Right atrium auricular region (tissue), 2 donors: ENCODE results near the gene SARDH. TPM values are rescaled to one million over a fixed set of nuclear protein-coding genes. Genes with fewer than 3 reads are reported as not detected.

Source experiments
- DNase-seq: peaks from one replicate; pipeline ENCODE4 v3.0.0-alpha.2; 2019; ENCODE audit warnings: low spot score
- H3K27ac ChIP-seq, 2 donors: fragments of 200-600 bp; sonication (generic); 1 replicate in 1 of 2; 2 replicates in 1 of 2; pipeline ENCODE4 v1.5.1; 2016 to 2019
- H3K27me3 ChIP-seq, 2 donors: fragments of 200-600 bp; sonication (generic); one replicate each; pipeline versions ENCODE4 v1.5.1 to v1.6.0; 2017 to 2019
- H3K36me3 ChIP-seq: fragments of 200-600 bp; sonication (generic); one replicate; pipeline ENCODE4 v1.5.1; 2016
- H3K4me1 ChIP-seq, 2 donors: fragments of 200-600 bp; sonication (generic); one replicate each; pipeline versions ENCODE4 v1.5.1 to v1.6.0; 2017 to 2019
- H3K4me3 ChIP-seq, 2 donors: fragments of 200-600 bp; sonication (generic); 1 replicate in 1 of 2; 2 replicates in 1 of 2; pipeline ENCODE4 v1.5.1; 2017 to 2019; ENCODE audit warnings: mild to moderate bottlenecking in 1 of 2, moderate library complexity in 1 of 2
- H3K9me3 ChIP-seq, 2 donors: fragments of 200-600 bp; sonication (generic); one replicate each; pipeline ENCODE4 v1.5.1; 2019
- total RNA-seq, 2 donors: library from RNA; depleted of rRNA; stranded (reverse); fragments of >200 nt; gene quantifications; one replicate each; pipeline ENCODE4 v1.1.0, GENCODE V29; 2016
- TF ChIP-seq, protein P1 (sequence below), 2 donors: fragments of 200-600 bp; sonication (generic); IDR thresholded peaks; one replicate each; pipeline ENCODE4 v1.5.1; 2019; ENCODE audit warnings: antibody characterized with exemption in 2 of 2

The SARDH gene
- total RNA-seq, 2 donors from 2014 or later = 0.63 to 0.94 TPM

DNA sequence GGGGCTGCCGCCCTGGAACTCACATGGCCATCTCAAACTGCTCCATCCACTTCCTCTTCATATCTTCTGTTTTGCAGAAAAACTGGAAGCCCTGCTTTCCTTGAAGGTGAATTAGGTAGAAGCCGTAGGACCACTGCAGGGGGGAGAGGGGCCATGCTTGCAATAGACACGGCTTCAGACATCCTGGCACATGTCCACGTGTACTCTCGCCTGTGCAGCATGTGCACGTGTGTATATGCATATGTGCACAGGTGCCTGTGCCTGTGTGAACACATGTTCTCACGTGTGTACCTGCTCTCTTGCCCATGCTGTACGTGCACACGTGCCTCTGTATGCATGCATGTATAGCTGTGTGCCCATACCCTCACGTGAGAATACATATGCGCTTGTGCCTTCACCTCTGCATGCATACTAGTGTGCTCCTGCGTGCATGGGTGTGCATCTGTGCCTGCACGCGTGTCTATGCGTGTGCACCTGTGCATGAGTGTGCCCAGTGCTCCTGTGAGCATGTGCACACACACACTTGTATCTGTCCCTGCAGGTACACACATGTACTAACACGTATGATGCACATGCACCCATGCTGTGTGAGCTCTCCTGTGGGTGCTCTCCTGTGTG, 47.7 kb upstream of the SARDH start:
- Histone ChIP-seq H3K9me3 (no peaks in the 10 kb centered on the region), H3K4me3 (no peak overlapping the region), H3K36me3 (no peaks in the 10 kb centered on the region), H3K4me1 (peaks cover 0 to 23% of the 10 kb centered on the region in 2 donors), H3K27ac (no peak overlapping the region), H3K27me3 (no peaks in the 10 kb centered on the region)
- TF ChIP-seq, protein P1, sequence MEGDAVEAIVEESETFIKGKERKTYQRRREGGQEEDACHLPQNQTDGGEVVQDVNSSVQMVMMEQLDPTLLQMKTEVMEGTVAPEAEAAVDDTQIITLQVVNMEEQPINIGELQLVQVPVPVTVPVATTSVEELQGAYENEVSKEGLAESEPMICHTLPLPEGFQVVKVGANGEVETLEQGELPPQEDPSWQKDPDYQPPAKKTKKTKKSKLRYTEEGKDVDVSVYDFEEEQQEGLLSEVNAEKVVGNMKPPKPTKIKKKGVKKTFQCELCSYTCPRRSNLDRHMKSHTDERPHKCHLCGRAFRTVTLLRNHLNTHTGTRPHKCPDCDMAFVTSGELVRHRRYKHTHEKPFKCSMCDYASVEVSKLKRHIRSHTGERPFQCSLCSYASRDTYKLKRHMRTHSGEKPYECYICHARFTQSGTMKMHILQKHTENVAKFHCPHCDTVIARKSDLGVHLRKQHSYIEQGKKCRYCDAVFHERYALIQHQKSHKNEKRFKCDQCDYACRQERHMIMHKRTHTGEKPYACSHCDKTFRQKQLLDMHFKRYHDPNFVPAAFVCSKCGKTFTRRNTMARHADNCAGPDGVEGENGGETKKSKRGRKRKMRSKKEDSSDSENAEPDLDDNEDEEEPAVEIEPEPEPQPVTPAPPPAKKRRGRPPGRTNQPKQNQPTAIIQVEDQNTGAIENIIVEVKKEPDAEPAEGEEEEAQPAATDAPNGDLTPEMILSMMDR (IDR thresholded peaks at IDR 0.05) = no peak
- no peak for DNase-seq

DNA sequence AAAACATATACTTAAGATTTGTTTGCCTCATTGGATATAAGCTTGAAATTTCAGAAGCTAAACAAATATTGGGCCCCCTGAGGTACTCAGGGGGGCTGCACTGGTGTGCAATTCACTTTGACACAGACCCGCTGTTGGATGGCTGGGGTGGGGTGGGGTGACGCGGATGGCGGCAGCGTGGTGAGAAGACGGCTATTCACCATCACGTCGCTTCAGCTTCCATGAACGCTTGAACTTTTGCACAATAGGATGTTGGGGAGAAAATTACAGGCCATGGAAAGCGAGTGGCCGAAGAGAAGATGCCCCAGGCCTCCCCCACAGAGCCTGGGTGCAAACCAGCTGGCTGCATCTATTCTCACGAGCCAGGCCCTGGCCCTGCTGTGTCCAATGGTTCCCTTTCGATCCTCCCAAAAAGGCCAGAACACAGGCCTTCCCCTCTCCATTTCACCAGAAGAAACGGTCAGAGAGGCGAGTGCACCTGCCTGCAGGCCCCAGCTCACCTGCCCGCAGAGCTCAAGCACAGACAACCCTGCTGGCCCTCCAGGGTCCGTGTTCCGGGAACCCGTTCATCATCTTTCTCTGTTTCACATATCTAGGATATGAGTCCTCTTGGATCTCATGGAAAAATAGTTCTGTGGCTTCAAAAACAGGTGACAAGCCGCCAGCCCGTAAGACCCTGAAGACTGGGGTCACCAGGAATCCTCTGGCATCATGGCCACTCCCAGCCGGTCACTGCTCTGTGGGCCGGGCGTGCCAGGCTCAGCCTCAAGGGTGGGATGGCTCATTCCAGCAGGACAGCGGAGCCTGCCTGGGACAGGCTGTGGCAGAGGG, 46.8 kb upstream of the SARDH start:
- no peaks in the 10 kb centered on the region for H3K27me3 ChIP-seq
- H3K4me3 ChIP-seq = no peak overlapping the region
- peaks cover 0 to 23% of the 10 kb centered on the region in 2 donors for H3K4me1 ChIP-seq
- DNase-seq = no peak
- H3K9me3 ChIP-seq = no peaks in the 10 kb centered on the region
- H3K27ac ChIP-seq = no peak overlapping the region
- TF ChIP-seq, protein P1 (IDR thresholded peaks at IDR 0.05) = no peak
- H3K36me3 ChIP-seq = no peaks in the 10 kb centered on the region

DNA sequence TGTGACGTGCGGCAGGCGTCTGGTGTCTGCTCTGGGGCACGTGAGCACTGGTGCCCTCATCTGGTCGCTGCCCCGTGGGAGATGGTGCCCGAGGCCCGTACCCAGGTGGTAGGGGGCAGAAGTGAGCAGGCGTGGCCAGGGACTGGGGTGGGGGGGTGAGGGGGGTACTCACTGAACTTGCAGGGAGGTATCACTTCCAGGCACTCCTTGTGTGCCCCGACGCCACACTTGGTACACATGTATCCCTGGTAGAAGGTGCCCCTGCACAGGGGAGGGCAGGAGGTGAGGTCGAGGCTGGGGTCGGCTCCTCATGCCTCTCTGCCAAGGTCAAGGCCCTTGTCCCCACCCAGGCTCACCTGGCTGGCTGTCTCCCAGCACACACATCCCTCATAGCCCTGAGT, 45.2 kb upstream of the SARDH start:
- H3K4me1 ChIP-seq = peaks cover 0 to 9% of the 10 kb centered on the region in 2 donors
- TF ChIP-seq, protein P1 (IDR thresholded peaks at IDR 0.05) = no peak
- no peak overlapping the region for H3K27ac ChIP-seq
- H3K36me3 ChIP-seq = no peaks in the 10 kb centered on the region
- no peaks in the 10 kb centered on the region for H3K27me3 ChIP-seq
- no peak overlapping the region for H3K4me3 ChIP-seq
- DNase-seq = no peak
- H3K9me3 ChIP-seq = no peaks in the 10 kb centered on the region

DNA sequence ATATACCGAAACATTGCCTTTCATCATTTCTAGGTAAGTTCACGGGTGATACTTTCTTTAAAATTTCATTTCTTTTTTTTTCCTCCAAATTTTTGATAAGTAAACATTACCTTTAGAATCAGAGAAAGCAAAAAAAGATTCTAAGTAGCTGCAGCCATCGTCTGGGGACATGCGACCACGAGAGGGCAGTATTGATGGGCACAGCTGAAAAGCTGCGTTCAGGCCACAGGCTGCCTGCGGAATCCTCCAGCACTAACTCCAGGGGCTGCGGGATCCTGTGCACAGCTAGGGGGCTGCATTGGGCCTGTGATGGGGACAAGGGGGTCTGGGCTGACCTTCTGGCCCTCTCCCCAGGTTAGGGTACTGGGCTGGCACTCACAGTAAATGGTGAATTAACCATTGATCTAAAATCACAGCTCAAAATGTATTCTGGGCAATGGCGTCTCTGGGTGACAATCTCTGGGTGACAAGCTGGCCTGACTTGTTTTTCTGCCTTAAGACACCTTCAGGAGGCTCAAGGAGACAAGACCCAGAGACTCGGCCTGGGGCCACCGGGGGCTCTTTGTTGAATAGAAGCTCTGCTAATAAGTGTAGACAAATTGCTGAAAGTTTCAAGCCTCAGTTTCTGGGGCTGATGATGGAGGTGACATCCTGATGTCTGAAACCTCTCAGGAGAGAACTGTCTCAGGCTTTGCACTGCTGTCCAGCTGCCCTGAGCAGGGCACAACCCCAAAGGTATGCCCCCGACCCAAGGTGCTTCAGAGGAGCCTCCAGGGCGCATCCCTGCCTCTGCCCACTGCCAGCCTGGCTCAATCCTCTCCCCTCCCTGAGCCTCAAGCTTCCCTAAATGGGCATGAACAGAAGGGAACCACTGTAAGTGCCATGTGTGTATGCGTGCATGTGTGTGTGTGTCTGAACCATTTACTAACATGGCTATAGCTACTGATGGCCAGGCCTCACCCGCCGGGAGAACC, 44.3 kb upstream of the SARDH start:
- no peak overlapping the region for H3K4me3 ChIP-seq
- no peaks in the 10 kb centered on the region for H3K27me3 ChIP-seq
- peaks cover 0 to under 1% of the 10 kb centered on the region in 2 donors for H3K4me1 ChIP-seq
- H3K36me3 ChIP-seq = no peaks in the 10 kb centered on the region
- H3K9me3 ChIP-seq = no peaks in the 10 kb centered on the region
- peak; percentile 67 for DNase-seq
- TF ChIP-seq, protein P1 (IDR thresholded peaks at IDR 0.05) = peak; percentile 55 to 79
- H3K27ac ChIP-seq = no peak overlapping the region

DNA sequence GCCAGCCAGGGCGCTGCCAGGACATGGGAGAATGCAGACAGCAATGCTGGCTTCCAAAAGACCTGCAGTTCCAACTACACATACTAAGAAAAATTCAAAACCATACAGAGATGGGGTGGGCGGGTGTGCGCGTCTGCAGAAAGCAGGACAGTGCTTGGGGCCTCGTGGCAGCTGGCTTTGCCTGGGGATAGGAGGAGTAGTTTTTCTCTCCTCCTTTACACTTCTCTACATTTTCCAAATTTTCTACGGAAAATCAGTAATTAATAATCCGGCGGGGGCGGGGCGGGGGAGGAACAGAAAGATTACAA, 43.6 kb upstream of the SARDH start:
- Histone ChIP-seq H3K36me3 (no peaks in the 10 kb centered on the region), H3K4me3 (no peak overlapping the region), H3K9me3 (no peaks in the 10 kb centered on the region), H3K27ac (no peak overlapping the region), H3K27me3 (no peaks in the 10 kb centered on the region), H3K4me1 (no peaks in the 10 kb centered on the region)
- no peak for DNase-seq
- TF ChIP-seq, protein P1 (IDR thresholded peaks at IDR 0.05) = no peak
